Astrocyte (in vitro differentiated cells and primary cell): Measurements from ENCODE around the gene PODXL. TPM values are rescaled to one million over a fixed set of nuclear protein-coding genes. Genes with fewer than 3 reads are reported as not detected.

Source experiments
- DNase-seq: peaks from one replicate; pipeline ENCODE4 v3.0.0-alpha.2; 2010; ENCODE audit warnings: low read depth
- FAIRE-seq: peaks from 2 replicates; lab custom pipeline; 2011; peaks lifted over from hg19 to GRCh38; lab: Jason Lieb, UNC
- H2AFZ ChIP-seq: 2 replicates; pipeline ENCODE4 v1.6.0; 2012; ENCODE audit warnings: low read depth, low read length, inconsistent platforms
- H3K27ac ChIP-seq: 2 replicates; pipeline ENCODE4 v1.5.1; 2011; ENCODE audit warnings: low read depth, low read length, inconsistent platforms
- H3K27me3 ChIP-seq: 2 replicates; pipeline ENCODE4 v1.6.0; 2011; ENCODE audit warnings: low read length, inconsistent platforms; ENCODE audit not compliant: insufficient read depth
- H3K36me3 ChIP-seq: 2 replicates; pipeline ENCODE4 v1.5.1; 2011; ENCODE audit warnings: low read length, inconsistent platforms; ENCODE audit not compliant: insufficient read depth
- H3K4me1 ChIP-seq: 2 replicates; pipeline ENCODE4 v1.5.1; 2011; ENCODE audit warnings: low read length, inconsistent platforms; ENCODE audit not compliant: insufficient read depth
- H3K4me2 ChIP-seq: 2 replicates; pipeline ENCODE4 v1.6.0; 2012; ENCODE audit warnings: low read length, inconsistent platforms
- H3K4me3 ChIP-seq: 2 replicates; pipeline ENCODE4 v1.5.1; 2011; ENCODE audit warnings: low read depth, mild to moderate bottlenecking, low read length, inconsistent platforms; ENCODE audit not compliant: insufficient read depth
- H3K79me2 ChIP-seq: 2 replicates; pipeline ENCODE4 v1.6.0; 2012; ENCODE audit warnings: mild to moderate bottlenecking, low read length, inconsistent platforms; ENCODE audit not compliant: insufficient read depth
- H3K9ac ChIP-seq: 2 replicates; pipeline ENCODE4 v1.6.0; 2012; ENCODE audit warnings: mild to moderate bottlenecking, low read length, inconsistent platforms
- H3K9me3 ChIP-seq: 2 replicates; pipeline ENCODE4 v1.5.1; 2012; ENCODE audit warnings: low read depth, mild to moderate bottlenecking, low read length, inconsistent platforms; ENCODE audit not compliant: insufficient read depth
- H4K20me1 ChIP-seq: 2 replicates; pipeline ENCODE4 v1.6.0; 2012; ENCODE audit warnings: low read length, inconsistent platforms; ENCODE audit not compliant: insufficient read depth
- H3K27ac Mint-ChIP-seq: one replicate; pipeline ENCODE4 v1.8.0; 2021; ENCODE audit warnings: mild to moderate bottlenecking, mixed read lengths; ENCODE audit not compliant: unreplicated experiment
- H3K27me3 Mint-ChIP-seq: one replicate; pipeline ENCODE4 v1.8.0; 2021; ENCODE audit warnings: low read depth, mixed read lengths; ENCODE audit not compliant: unreplicated experiment
- H3K36me3 Mint-ChIP-seq: one replicate; pipeline ENCODE4 v1.8.0; 2021; ENCODE audit warnings: low read depth, mixed read lengths; ENCODE audit not compliant: unreplicated experiment
- H3K4me1 Mint-ChIP-seq: one replicate; pipeline ENCODE4 v1.8.0; 2021; ENCODE audit warnings: low read depth, mixed read lengths; ENCODE audit not compliant: unreplicated experiment
- H3K4me3 Mint-ChIP-seq: one replicate; pipeline ENCODE4 v1.8.0; 2021; ENCODE audit warnings: mild to moderate bottlenecking, moderate library complexity, mixed read lengths; ENCODE audit not compliant: unreplicated experiment
- H3K9me3 Mint-ChIP-seq: one replicate; pipeline ENCODE4 v1.8.0; 2021; ENCODE audit warnings: mild to moderate bottlenecking, mixed read lengths; ENCODE audit not compliant: unreplicated experiment
- EZH2 ChIP-seq: IDR thresholded peaks from 2 replicates; pipeline ENCODE4 v1.6.1; 2012; ENCODE audit warnings: mild to moderate bottlenecking, low read length, inconsistent platforms; ENCODE audit not compliant: insufficient read depth
- total RNA-seq: library from RNA; stranded (reverse); gene quantifications from 2 replicates; pipeline ENCODE4 v1.2.1, GENCODE V29; 2021
- TF ChIP-seq, protein P1 (sequence below): IDR thresholded peaks from 2 replicates; pipeline ENCODE4 v1.5.1; 2011; ENCODE audit warnings: low read depth, mild to moderate bottlenecking, inconsistent platforms, low read length, moderate library complexity; ENCODE audit not compliant: insufficient read depth

The PODXL gene
- total RNA-seq, 1 donor from 2014 or later: 47.1 TPM

DNA sequence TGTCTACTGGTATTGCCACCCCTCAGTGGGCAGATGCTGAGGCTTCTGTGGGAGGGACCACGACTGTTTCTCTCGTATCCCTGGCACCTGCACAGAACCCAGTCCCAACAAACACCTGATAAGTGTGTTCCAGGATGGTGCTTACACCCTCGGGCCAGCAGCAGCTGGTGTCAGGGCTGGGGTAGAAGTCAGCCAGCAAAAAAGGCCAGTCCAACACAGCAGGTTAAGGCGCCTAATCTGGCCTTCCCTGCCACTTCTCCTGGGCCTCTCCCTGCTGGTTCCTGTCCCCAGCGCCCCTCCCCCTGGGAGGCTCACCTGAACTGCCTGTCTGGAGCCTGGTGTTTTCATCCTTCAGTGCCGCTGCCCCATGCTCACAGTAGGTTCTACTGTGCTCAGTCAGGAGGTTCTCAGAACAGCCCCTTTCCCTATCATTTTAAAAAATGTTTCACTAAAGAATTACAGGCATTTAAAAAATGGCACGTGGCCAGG is 20.0 kb downstream of the PODXL start:
- TF ChIP-seq, protein P1, sequence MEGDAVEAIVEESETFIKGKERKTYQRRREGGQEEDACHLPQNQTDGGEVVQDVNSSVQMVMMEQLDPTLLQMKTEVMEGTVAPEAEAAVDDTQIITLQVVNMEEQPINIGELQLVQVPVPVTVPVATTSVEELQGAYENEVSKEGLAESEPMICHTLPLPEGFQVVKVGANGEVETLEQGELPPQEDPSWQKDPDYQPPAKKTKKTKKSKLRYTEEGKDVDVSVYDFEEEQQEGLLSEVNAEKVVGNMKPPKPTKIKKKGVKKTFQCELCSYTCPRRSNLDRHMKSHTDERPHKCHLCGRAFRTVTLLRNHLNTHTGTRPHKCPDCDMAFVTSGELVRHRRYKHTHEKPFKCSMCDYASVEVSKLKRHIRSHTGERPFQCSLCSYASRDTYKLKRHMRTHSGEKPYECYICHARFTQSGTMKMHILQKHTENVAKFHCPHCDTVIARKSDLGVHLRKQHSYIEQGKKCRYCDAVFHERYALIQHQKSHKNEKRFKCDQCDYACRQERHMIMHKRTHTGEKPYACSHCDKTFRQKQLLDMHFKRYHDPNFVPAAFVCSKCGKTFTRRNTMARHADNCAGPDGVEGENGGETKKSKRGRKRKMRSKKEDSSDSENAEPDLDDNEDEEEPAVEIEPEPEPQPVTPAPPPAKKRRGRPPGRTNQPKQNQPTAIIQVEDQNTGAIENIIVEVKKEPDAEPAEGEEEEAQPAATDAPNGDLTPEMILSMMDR: no peak
- TF ChIP-seq EZH2: no peak
- H2AFZ ChIP-seq: no peak overlapping the region
- Mint-ChIP-seq H3K9me3 (no peaks in the 10 kb centered on the region), H3K4me1 (peaks cover 23% of the 10 kb centered on the region), H3K36me3 (no peaks in the 10 kb centered on the region), H3K27me3 (peaks cover 4% of the 10 kb centered on the region), H3K27ac (no peak overlapping the region), H3K4me3 (no peak overlapping the region)
- no peak overlapping the region for H3K27ac ChIP-seq
- peaks cover 15% of the 10 kb centered on the region for H3K4me1 ChIP-seq
- H4K20me1 ChIP-seq: peaks cover 3% of the 10 kb centered on the region
- DNase-seq (no peak), FAIRE-seq (no peak)
- H3K4me3 ChIP-seq: no peak overlapping the region
- H3K79me2 ChIP-seq: peaks cover 10% of the 10 kb centered on the region
- H3K9me3 ChIP-seq: no peaks in the 10 kb centered on the region
- H3K36me3 ChIP-seq: no peaks in the 10 kb centered on the region
- H3K27me3 ChIP-seq: no peaks in the 10 kb centered on the region
- H3K4me2 ChIP-seq: no peak overlapping the region
- H3K9ac ChIP-seq: no peak overlapping the region

DNA sequence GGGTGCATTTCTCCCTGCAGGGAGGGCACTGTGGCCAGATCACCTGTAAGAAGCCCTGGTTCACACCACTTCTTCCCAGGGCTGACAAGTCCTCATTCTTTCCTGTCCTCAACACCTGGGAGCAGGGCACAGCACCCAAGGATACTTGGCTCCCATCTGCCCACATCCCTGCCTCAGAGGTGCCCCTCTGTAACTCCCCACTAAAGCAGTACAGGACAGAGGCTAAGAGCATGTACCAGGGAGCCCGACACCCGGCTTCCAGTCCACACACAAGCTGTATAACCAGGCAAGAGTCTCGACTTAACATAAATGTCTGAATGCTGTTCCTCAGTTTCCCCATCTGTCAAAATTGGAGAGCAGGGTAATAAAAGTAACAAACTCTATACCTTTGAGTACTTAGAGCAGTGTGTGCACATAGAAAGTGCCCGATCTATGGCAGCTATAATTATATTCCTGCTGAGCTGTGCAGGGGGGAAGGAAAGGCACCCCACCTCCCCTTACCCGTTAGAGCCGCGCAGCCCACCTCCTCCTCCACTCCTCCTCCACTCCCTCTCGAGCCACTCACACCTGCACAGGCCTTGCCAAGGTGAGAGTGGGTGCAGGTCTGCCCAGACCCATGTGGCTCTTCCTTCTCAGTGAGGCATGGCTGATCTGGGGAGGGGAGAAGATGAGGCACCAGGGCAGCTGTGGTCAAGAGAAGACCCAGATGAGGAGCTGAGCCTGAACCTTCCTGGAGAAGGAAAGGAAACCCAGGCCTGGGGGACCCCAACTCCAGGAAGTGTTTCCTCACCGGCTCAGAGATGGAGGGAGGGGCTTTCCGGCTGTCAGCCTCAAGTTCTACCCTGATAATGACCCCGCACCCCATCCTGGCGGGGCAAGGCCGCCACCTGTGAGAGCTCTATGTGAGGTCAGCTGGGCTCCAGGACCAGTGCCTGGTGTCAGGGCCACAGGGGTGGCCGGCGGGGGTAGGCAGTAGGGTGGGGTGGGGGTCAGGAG is 22.6 kb downstream of the PODXL start:
- Histone ChIP-seq H3K4me1 (peaks cover 13% of the 10 kb centered on the region), H4K20me1 (peaks cover 3% of the 10 kb centered on the region), H3K36me3 (no peaks in the 10 kb centered on the region), H3K79me2 (peaks cover 8% of the 10 kb centered on the region), H3K9me3 (no peaks in the 10 kb centered on the region), H3K4me3 (no peak overlapping the region), H3K4me2 (no peak overlapping the region), H3K9ac (no peak overlapping the region), H3K27me3 (no peaks in the 10 kb centered on the region), H3K27ac (no peak overlapping the region), H2AFZ (no peak overlapping the region)
- Mint-ChIP-seq H3K4me3 (no peak overlapping the region), H3K9me3 (no peaks in the 10 kb centered on the region), H3K27me3 (peaks cover 4% of the 10 kb centered on the region), H3K27ac (no peak overlapping the region), H3K36me3 (no peaks in the 10 kb centered on the region), H3K4me1 (peaks cover 19% of the 10 kb centered on the region)
- TF ChIP-seq EZH2: no peak
- TF ChIP-seq, protein P1: no peak
- FAIRE-seq: no peak
- DNase-seq: no peak

DNA sequence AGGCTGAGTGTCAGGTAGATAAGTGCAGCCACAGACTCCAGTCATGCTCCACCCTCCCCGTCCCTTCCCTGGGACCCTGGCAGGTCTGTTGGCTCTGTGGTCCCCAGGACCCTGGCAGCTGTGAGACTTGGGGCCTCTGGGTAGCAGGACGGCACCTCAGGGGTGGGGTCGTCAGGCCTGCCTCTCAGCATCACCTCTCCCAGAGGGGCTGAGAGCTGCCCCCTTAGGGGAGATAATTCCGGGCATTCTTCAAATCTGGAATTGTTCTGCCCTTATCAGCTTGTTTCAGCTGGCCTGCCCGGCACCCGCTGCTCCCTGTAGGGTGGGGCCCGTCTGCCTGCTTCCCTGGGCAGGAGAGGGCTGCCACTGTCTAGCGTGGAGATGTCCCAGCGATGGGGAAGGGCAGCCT is 23.3 kb downstream of the PODXL start:
- Histone ChIP-seq H3K4me1 (peaks cover 6% of the 10 kb centered on the region), H3K9me3 (no peaks in the 10 kb centered on the region), H3K9ac (no peak overlapping the region), H3K4me3 (no peak overlapping the region), H3K27ac (no peak overlapping the region), H3K4me2 (no peak overlapping the region), H4K20me1 (peaks cover 3% of the 10 kb centered on the region), H2AFZ (no peak overlapping the region), H3K36me3 (no peaks in the 10 kb centered on the region), H3K27me3 (no peaks in the 10 kb centered on the region), H3K79me2 (peaks cover 8% of the 10 kb centered on the region)
- Mint-ChIP-seq H3K9me3 (no peaks in the 10 kb centered on the region), H3K4me1 (peaks cover 17% of the 10 kb centered on the region), H3K27me3 (peaks cover 4% of the 10 kb centered on the region), H3K36me3 (no peaks in the 10 kb centered on the region), H3K27ac (no peak overlapping the region), H3K4me3 (no peak overlapping the region)
- FAIRE-seq: no peak
- DNase-seq: no peak
- no peak for TF ChIP-seq EZH2
- TF ChIP-seq, protein P1: no peak
